HepG2 (cell line): ENCODE data around the gene MRPL57. TPM values are rescaled to one million over a fixed set of nuclear protein-coding genes. Genes with fewer than 3 reads are reported as not detected.
"Not testable (repeated sequence)": the region's sequence is repeated elsewhere in the genome, so short reads cannot be mapped to it uniquely, and the experiment has no call there.

Source experiments
- ATAC-seq: fragments of 200-7000 bp; cut with Tn5 transposase; 3 replicates; pipeline ENCODE4 v1.9.1; 2020; ENCODE audit warnings: mild to moderate bottlenecking, moderate library complexity
- BruUV-seq: library from RNA; stranded (reverse); fragments of 400-500 nt; replicated peaks from 2 replicates; lab custom pipeline; 2021; lab: Mats Ljungman, UMichigan
- CTCF ChIA-PET: fragments of 300-600 bp; formaldehyde crosslinking; extraction: SDS; loops from one replicate; lab custom pipeline; 2021; ENCODE audit warnings: low total read pairs, inconsistent platforms, low intra/inter-chr PET ratio; lab: Yijun Ruan, JAX
- POLR2A ChIA-PET: fragments of 350-600 bp; sonication (Branson Sonifier 250); formaldehyde crosslinking; loops from one replicate; lab custom pipeline; 2020; ENCODE audit warnings: antibody characterized with exemption, inconsistent platforms; lab: Yijun Ruan, JAX
- DNase-seq: peaks from one replicate; pipeline ENCODE4 v3.0.0-alpha.2; 2015; ENCODE audit warnings: low spot score
- FAIRE-seq: peaks from 3 replicates; lab custom pipeline; 2011; peaks lifted over from hg19 to GRCh38; lab: Jason Lieb, UNC
- H2AFZ ChIP-seq: one replicate; pipeline ENCODE4 v1.6.1; 2011; ENCODE audit warnings: low read length, inconsistent platforms
- H3K27ac ChIP-seq: fragments of 300-600 bp; 3 replicates; pipeline ENCODE4 v1.8.0; 2011; ENCODE audit warnings: mixed run types, mild to moderate bottlenecking, mixed read lengths, low read length, inconsistent platforms; ENCODE audit not compliant: insufficient read depth; ENCODE audit errors: extremely low read length
- H3K27me3 ChIP-seq, 2 experiments: fragments of 200-600 bp in 1 of 2; 2 replicates in 1 of 2; 3 replicates in 1 of 2; pipeline versions ENCODE4 v1.6.0 to v1.8.0; 2011; ENCODE audit warnings: low read length in 2 of 2, mild to moderate bottlenecking in 2 of 2, moderate library complexity in 2 of 2, inconsistent platforms in 1 of 2; ENCODE audit not compliant: insufficient read depth in 2 of 2, control insufficient read depth in 1 of 2
- H3K36me3 ChIP-seq, 2 experiments: fragments of 200-600 bp in 1 of 2; replicated peaks in 1 of 2; 2 replicates in 1 of 2; 3 replicates in 1 of 2; pipeline versions ENCODE4 v1.5.1 to v1.8.0; 2011; ENCODE audit warnings: low read length in 2 of 2, inconsistent platforms in 1 of 2; ENCODE audit not compliant: insufficient read depth in 2 of 2, control insufficient read depth in 1 of 2
- H3K4me1 ChIP-seq: 2 replicates; pipeline ENCODE4 v1.5.1; 2012; ENCODE audit warnings: low read length, inconsistent platforms; ENCODE audit not compliant: insufficient read depth
- H3K4me2 ChIP-seq: 2 replicates; pipeline ENCODE4 v1.6.0; 2011; ENCODE audit warnings: low read depth, low read length, inconsistent platforms
- H3K4me3 ChIP-seq, 3 experiments: fragments of 200-600 bp in 1 of 3; sonication (generic), shearing (Covaris generic) in 1 of 3; replicated peaks in 1 of 3; 2 replicates each; pipeline ENCODE4 v1.5.1; 2011 to 2016; ENCODE audit warnings: low read length in 3 of 3, inconsistent platforms in 2 of 3, low read depth in 2 of 3, mild to moderate bottlenecking in 2 of 3, control low read depth in 1 of 3, mixed read lengths in 1 of 3; ENCODE audit not compliant: insufficient read depth in 1 of 3
- H3K79me2 ChIP-seq: one replicate; pipeline ENCODE4 v1.6.1; 2011; ENCODE audit warnings: low read length, inconsistent platforms; ENCODE audit not compliant: insufficient read depth
- H3K9ac ChIP-seq: 2 replicates; pipeline ENCODE4 v1.6.0; 2011; ENCODE audit warnings: mild to moderate bottlenecking, low read depth, low read length, inconsistent platforms; ENCODE audit not compliant: insufficient read depth
- H3K9me3 ChIP-seq: 2 replicates; pipeline ENCODE4 v1.5.1; 2012; ENCODE audit warnings: mild to moderate bottlenecking, low read length
- H4K20me1 ChIP-seq: 2 replicates; pipeline ENCODE4 v1.6.0; 2011; ENCODE audit warnings: inconsistent platforms, mild to moderate bottlenecking, low read length, moderate library complexity; ENCODE audit not compliant: insufficient read depth
- ASH2L ChIP-seq: fragments of 300-600, 200-600 bp; sonication (generic); IDR thresholded peaks from 2 replicates; pipeline ENCODE4 v1.7.0; 2017; ENCODE audit warnings: low read depth, mild to moderate bottlenecking, moderate library complexity, mixed read lengths, low read length; ENCODE audit not compliant: insufficient read length
- FOXM1 ChIP-seq: sonication (generic); formaldehyde crosslinking; IDR thresholded peaks from 2 replicates; pipeline ENCODE4 v1.5.0; 2020; ENCODE audit warnings: missing genetic modification reagents
- HNF1A ChIP-seq, 2 experiments: sonication (generic) in 1 of 2; formaldehyde crosslinking in 1 of 2; IDR thresholded peaks; 2 replicates each; pipeline versions ENCODE4 v1.4.0 to v1.6.1; 2016 to 2020; ENCODE audit warnings: borderline replicate concordance in 1 of 2, low read depth in 1 of 2, mild to moderate bottlenecking in 1 of 2, missing genetic modification reagents in 1 of 2
- TEAD3 ChIP-seq: optimal IDR thresholded peaks from 2 replicates; pipeline ENCODE3; 2016; ENCODE audit warnings: borderline replicate concordance
- ZNF362 ChIP-seq: sonication (generic); formaldehyde crosslinking; IDR thresholded peaks from 2 replicates; pipeline ENCODE4 v1.4.0; 2020; ENCODE audit warnings: missing genetic modification reagents, mild to moderate bottlenecking, borderline replicate concordance
- ZNF569 ChIP-seq: sonication (generic); formaldehyde crosslinking; IDR thresholded peaks from 2 replicates; pipeline ENCODE4 v1.5.0; 2020; ENCODE audit warnings: mild to moderate bottlenecking, missing genetic modification reagents, moderate library complexity, borderline replicate concordance
- WGBS: methylation state at CpG from one replicate; pipeline ENCODE4 v1.1.6; 2017; ENCODE audit warnings: low lambda C conversion rate; 5-methylcytosine and 5-hydroxymethylcytosine counted together
- in situ Hi-C: cut with HindIII; loops from 2 replicates; pipeline ENCODE4 v1.10.0; 2017; ENCODE audit warnings: low pct_unique_long_range_greater_than_20kb; ENCODE audit not compliant: extremely low pct_ligation_motif_present
- intact Hi-C: fragments of 100-400 bp; cut with micrococcal nuclease; formaldehyde crosslinking; loops from one replicate; pipeline ENCODE4 v1.10.0; 2022; ENCODE audit not compliant: unreplicated experiment
- polyA plus RNA-seq, 8 experiments: library from polyadenylated mRNA; depleted of rRNA in 3 of 8; stranded (reverse) in 7 of 8; unstranded in 1 of 8; fragments of >200 nt; fragmentation: Illumina TruSeq in 4 of 8; extraction: Trizol in 4 of 8; gene quantifications; 2 replicates each; pipeline versions ENCODE4 v1.2.1 to v1.2.3, GENCODE V29; 2011 to 2016; ENCODE audit warnings: low read depth in 4 of 8, missing spikeins in 1 of 8, mixed read lengths in 1 of 8; ENCODE audit not compliant: insufficient read depth in 1 of 8
- total RNA-seq, 5 experiments: library from RNA; depleted of rRNA; stranded (reverse); fragments of >200 nt; fragmentation: Illumina TruSeq; extraction: Trizol; gene quantifications; 2 replicates each; pipeline ENCODE4 v1.2.3, GENCODE V29; 2016; ENCODE audit warnings: low read depth in 1 of 5

MRPL57 gene
- total and polyA plus RNA-seq, 2 of the 13 experiments (the other 11 are each of a cell fraction or from before 2014, with no cell fraction given) = 19.5 to 35.2 TPM

GRCh38 chr13:21171420-21171819, 5.0 kb upstream of the MRPL57 start:
- ATAC-seq (no peak), FAIRE-seq (no peak), DNase-seq (peak; percentile 28)
- Histone ChIP-seq H3K9me3 (no peaks in the 10 kb centered on the region), H2AFZ (no peak overlapping the region), H3K4me3 (no peak overlapping the region), H3K27ac (no peak overlapping the region), H4K20me1 (no peaks in the 10 kb centered on the region), H3K4me1 (peaks cover 44% of the 10 kb centered on the region), H3K9ac (no peak overlapping the region), H3K79me2 (peaks cover 41% of the 10 kb centered on the region), H3K27me3 (no peaks in the 10 kb centered on the region; a peak in 2 of 5 replicates), H3K4me2 (no peak overlapping the region), H3K36me3 (peaks cover 5 to 14% of the 10 kb centered on the region in 2 experiments; a peak in 2 of 5 replicates)
- WGBS = 86% methylated on average over 9 of the region's 9 CpGs
- ChIA-PET POLR2A (no interaction called here), CTCF (no interaction called here)
- intact Hi-C loops (no loop called here), in situ Hi-C loops (loop anchor here (10.0 kb wide), 1 partner anchor 227 kb away; no protein-coding TSS in a partner anchor)
- no TSS peak for BruUV-seq
- no peak for TF ChIP-seq TEAD3 (CRISPR knock-in tag)
- no peak for TF ChIP-seq ZNF569
- TF ChIP-seq FOXM1 (CRISPR knock-in tag) = no peak
- peak; percentile 59 for TF ChIP-seq HNF1A (IDR thresholded peaks at IDR 0.05; ENCODE audit: low read depth)
- TF ChIP-seq HNF1A (CRISPR knock-in tag; IDR thresholded peaks at IDR 0.05; ENCODE audit: borderline replicate concordance) = no peak
- no peak for TF ChIP-seq ASH2L
- peak; percentile 35; the same call in 1 of the 2 replicates for TF ChIP-seq ZNF362 (CRISPR knock-in tag)

GRCh38 chr13:21173767-21174166, 2.7 kb upstream of the MRPL57 start:
- FAIRE-seq, H2AFZ ChIP-seq, H3K27me3 ChIP-seq, DNase-seq, intact Hi-C loops, H3K27ac ChIP-seq, BruUV-seq, POLR2A ChIA-PET, H4K20me1 ChIP-seq, CTCF ChIA-PET, H3K9me3 ChIP-seq, H3K36me3 ChIP-seq, H3K4me3 ChIP-seq, H3K9ac ChIP-seq, H3K4me2 ChIP-seq, ATAC-seq: not testable (repeated sequence)
- H3K4me1 ChIP-seq = peaks cover 56% of the 10 kb centered on the region
- in situ Hi-C loops = loop anchor here (10.0 kb wide), 1 partner anchor 229 kb away; no protein-coding TSS in a partner anchor
- peaks cover 57% of the 10 kb centered on the region for H3K79me2 ChIP-seq
- 10% methylated on average over 1 of the region's 1 CpG for WGBS
